Measurements from ENCODE around the gene C12orf60.
A peak's percentile ranks its signal among the peaks of the same experiment; 100 is the strongest.

Gene C12orf60

DNA sequence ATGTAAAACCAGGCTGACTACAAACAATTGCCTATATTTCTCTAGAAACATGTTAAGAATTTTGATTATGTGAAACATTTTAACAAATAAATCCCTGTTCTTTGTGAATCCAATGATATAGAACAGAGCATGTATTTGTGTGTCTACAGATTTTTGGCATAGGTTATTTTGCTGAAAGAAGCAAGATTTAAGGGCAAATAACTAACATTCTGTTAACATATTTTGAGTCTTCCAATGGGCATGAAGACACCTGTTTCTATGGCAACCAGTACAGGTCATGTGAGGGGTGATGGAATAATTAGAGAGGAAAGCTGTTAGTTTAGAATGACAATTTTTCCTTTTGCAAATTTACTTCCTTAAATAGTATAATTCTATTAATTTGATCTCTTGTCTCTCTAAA, 31.0 kb downstream of the C12orf60 start:
- DNase-seq (ENCODE audit: low read depth) = no peak

DNA sequence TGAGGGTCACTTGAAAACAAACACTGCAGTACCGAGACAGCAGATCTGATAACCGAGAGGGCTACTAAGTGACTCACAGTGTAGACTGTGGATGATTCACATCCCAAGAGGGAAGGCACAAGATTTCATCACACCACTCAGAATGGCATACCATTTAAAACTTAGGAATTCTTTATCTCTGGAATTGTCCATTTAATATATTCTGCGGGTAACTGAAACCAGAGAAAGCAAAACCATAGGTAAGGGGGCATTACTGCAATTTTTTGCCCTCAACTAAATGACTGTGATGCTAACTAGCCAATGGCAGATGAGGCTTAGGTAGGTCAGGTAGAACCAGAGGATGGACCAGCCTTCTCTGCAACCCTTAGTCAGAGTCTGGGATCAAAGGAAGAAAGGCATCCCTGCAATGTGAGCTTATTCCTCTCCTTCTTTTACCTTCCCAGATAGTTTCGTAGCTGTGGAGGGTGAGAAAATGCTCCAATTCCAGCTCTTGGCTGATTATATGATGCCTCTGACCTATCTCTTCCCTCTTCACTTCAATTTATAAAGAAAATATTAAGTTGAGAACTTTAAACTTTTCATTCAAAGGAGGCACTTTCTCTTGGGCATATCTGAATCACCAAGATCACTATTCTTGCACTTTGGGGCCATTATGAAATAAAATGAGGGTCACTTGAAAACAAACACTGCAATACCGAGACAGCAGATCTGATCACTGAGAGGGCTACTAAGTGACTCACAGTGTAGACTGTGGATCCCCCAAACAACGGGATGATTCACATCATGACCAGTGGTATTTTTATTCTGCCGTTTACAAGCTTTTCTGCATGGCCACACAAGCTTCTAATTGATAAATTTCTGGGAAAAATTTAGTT, 33.1 kb downstream of the C12orf60 start:
- no peak for DNase-seq (ENCODE audit: low read depth)

DNA sequence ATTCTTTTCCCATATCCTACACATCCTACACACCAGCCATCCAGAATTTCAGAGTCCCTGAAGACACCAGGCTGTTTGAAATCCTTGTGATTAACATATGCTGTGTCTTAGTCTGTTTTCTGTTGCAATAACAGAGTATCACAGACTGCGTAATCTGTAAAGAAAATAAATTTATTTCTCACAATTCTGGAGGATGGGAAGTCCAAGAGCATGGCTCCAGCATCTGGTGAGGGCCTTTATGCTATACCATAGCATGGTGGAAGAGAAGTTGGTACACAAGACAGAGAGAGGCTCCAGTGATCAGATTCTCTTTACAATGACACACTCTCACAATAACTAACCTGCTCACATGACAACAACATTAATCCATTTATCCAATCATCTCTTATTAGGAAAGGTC, 35.8 kb downstream of the C12orf60 start:
- DNase-seq (ENCODE audit: low read depth) = no peak

DNA sequence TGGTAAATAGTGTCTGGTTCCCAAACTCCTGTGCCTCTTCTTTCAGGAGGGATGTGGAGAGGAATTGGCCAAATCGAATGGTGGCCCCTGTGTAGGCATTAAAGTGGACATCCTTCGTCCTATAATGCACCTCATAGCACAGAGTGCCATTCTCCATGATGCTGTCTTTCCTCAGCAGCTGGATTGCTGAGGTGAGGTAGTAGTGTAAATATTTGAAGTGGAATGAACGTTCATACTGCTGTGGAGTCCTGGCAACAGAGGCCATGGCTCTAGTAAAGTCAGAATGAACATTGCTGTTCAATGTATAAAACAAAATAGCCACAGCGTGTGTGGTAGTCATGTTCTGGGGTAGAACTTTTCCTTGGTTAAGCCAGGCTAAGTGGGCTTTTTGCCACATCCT, 37.1 kb downstream of the C12orf60 start:
- DNase-seq (ENCODE audit: low read depth) = no peak

GRCh38 chr12:14841761-14842160, 38.3 kb downstream of the C12orf60 start:
- DNase-seq (ENCODE audit: low read depth) = no peak

GRCh38 chr12:14842315-14842714, 38.8 kb downstream of the C12orf60 start:
- no peak for DNase-seq (ENCODE audit: low read depth)

DNA sequence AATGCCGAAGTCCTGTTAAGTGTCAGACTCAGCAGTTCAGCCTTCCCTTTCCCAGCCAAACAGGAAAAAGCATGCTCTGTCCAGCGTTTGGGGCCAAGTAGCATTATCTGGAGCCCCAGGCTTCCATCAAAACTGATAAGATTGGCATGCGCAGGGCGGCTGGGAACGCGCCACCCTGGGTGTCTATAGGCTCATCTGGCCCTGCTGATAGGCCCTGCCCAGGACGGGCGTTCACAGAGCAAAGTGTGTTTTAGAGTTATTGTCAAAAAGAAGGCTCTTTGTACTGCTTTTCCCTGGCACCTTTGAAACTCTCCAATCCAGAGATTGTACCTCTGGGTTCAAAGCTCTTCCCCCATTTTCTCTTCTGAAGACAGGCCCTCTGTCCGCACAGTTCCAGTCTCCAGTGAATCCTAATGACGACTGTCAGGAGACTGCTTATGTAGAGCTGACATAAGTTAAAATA, 40.0 kb downstream of the C12orf60 start, which contains the start of gene ART4:
Gene ART4 (minus strand): TSS at position 102 of the 463 bp plus-strand sequence. CDS start 413 bp downstream, outside the sequence.
- no peak for DNase-seq (ENCODE audit: low read depth)

DNA sequence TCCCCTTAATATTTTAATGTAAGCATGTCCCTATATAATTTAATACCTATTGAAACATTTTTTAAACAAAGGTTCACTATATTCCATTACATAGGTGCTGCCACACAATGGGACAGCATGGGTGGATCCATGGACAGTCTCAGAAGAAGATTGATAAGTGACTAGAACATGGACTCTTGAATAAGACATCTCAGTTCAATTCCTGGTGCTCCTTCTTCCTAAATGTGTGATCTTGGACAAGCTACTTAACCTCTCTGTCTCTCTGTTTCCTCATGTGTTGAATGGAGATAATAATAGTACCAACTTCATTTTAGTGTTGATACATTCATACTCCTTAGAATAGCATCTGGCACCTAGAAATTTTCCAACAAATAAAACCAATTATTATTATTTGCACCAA, 40.9 kb downstream of the C12orf60 start:
- no peak for DNase-seq (ENCODE audit: low read depth)

DNA sequence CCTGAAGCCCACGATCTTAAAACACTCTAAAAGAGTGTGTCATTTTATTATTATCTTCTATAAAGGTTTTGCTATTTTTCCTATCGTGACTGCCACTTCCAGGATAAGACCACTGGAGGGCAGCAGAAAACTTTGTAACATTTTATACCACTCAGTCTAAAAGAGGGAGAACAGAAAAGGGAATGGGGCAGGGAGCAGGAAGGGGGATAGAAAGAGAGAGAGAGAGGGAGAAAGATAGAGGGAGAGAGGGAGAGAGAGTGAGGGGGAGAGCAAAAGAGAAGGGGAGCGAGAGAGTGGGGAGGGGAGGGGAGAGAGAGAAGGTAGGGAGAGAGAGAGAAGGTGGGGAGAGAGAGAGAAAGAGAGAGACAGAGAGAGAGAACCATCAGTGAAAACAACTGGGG, 41.9 kb downstream of the C12orf60 start:
- peak; percentile 22 for DNase-seq (ENCODE audit: low read depth)

- no peak for DNase-seq (ENCODE audit: low read depth)
Observed at GRCh38 chr12:14846042-14846587, 42.6 kb downstream of the C12orf60 start.

GRCh38 chr12:14846876-14847580, 43.6 kb downstream of the C12orf60 start:
- DNase-seq (ENCODE audit: low read depth) = no peak

- no peak for DNase-seq (ENCODE audit: low read depth)
Observed at GRCh38 chr12:14849661-14850060, 46.2 kb downstream of the C12orf60 start.

GRCh38 chr12:14850929-14851663, 47.6 kb downstream of the C12orf60 start:
- no peak for DNase-seq (ENCODE audit: low read depth)

DNA sequence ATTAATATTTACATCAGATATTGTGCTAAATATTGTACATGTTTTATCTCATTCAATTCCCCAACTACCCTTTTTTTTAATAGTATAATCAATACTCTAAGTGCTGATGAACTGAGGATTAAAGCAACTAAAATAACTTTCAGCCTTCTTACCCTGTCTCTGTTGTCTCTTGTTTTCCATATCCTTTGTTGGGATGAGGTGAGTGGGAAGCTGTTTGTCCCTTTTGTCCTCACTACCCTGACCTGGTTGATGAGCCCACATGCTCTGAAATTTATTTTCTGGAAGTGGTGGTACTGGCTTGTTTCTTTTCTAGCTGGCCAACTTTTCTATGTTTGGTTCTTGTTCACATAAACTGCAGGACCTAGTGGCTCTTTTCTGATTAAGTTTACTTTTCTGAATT, 49.4 kb downstream of the C12orf60 start:
- DNase-seq (ENCODE audit: low read depth) = no peak

DNA sequence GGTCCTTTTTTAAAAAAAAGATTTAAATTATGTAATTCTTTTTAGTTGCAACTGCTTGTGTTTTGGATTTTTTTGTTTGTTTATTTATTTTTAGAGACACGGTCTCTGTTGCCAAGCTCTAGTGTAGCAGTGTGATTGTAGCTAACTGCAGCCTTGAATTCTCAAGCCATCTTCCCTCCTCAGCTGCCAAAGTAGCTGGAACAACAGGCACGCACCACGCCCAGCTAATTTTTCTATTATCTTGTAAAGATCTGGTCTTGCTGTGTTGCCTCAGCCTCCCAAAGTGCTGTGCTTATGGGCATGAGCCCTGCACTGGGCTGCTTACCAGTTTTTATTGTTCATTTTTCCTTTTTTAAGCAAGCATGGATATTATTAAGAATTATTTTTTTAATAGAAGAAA, 50.5 kb downstream of the C12orf60 start:
- DNase-seq (ENCODE audit: low read depth) = no peak

- no peak for DNase-seq (ENCODE audit: low read depth)
Observed at GRCh38 chr12:14854586-14855183, 51.2 kb downstream of the C12orf60 start.

DNA sequence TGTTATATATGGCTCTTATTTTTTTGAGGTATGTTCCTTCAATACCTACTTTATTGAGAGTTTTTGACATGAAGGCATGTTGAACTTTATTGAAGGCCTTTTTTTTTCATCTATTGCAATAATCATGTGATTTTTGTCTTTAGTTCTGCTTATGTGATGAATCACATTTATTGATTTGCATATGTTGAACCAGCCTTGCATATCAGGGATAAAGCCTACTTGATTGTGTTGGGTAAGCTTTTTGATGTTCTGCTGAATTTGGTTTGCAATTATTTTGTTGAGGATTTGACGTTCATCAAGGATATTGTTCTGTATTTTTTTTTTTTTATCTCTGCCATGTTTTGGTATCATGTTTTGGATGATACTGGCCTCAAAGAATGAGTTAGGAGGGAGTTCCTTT, 55.0 kb downstream of the C12orf60 start:
- DNase-seq (ENCODE audit: low read depth) = no peak

GRCh38 chr12:14860490-14860889, 57.0 kb downstream of the C12orf60 start:
- no peak for DNase-seq (ENCODE audit: low read depth)

DNA sequence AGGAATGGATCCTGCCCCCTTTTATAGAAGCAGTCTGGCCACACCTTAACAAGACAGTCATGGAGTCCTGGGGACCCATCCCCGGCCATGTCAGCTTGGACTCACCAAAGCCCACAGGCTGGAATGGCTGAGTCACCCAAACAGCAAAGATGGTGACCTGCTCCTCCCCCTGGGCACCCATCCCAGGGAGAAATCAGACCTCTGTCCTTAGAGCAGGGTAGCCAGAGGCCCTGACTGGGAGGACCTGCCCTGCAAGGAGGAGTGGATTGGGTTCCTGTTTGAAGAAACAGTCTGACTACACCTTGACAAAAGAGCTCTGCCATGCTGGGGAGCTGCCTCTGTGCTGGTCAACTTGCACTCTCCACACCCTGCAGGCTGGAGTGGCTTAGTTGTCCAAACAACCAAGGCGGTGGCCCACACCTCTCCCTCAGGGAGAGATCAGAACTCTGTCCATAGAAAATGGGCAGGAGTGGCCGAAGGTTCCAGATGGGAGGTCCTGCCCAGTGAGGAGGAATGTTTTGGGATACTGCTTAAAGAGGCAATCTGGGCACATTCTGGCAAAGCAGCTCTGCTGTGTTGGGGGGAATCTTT, 65.5 kb downstream of the C12orf60 start:
- DNase-seq (ENCODE audit: low read depth) = no peak

GRCh38 chr12:14871247-14871646, 67.8 kb downstream of the C12orf60 start:
- no peak for DNase-seq (ENCODE audit: low read depth)

GRCh38 chr12:14871886-14872285, 68.4 kb downstream of the C12orf60 start:
- DNase-seq (ENCODE audit: low read depth) = no peak

All from stimulated activated CD4-positive, alpha-beta T cell treated with anti-CD3 and anti-CD28 coated beads, Interleukin-2, amount 100 ng/mL, for 4 hours (primary cell).